OCI-LY1 (cell line): ENCODE measurements around the gene PARP15.

Experiments used
- H2AFZ ChIP-seq: fragments of 200-600 bp; sonication (generic), shearing (Covaris generic); 2 replicates; pipeline ENCODE4 v1.6.0; 2014; ENCODE audit warnings: antibody characterized with exemption, mild to moderate bottlenecking, low read length
- H3F3A ChIP-seq: fragments of 200-600 bp; sonication (generic), shearing (Covaris generic); 2 replicates; pipeline ENCODE4 v1.6.0; 2014; ENCODE audit warnings: mild to moderate bottlenecking, antibody characterized with exemption, low read length, moderate library complexity; ENCODE audit not compliant: insufficient read depth
- H3K27ac ChIP-seq: fragments of 200-600 bp; sonication (generic); 2 replicates; pipeline ENCODE4 v1.5.1; 2014; ENCODE audit warnings: low read length, mixed run types, mild to moderate bottlenecking, low read depth; ENCODE audit not compliant: poor library complexity, severe bottlenecking
- H3K27me3 ChIP-seq: fragments of 200-600 bp; sonication (generic); 2 replicates; pipeline ENCODE4 v1.6.0; 2014; ENCODE audit warnings: antibody characterized with exemption, mild to moderate bottlenecking, low read length, moderate library complexity; ENCODE audit not compliant: insufficient read depth
- H3K36me3 ChIP-seq: fragments of 200-600 bp; sonication (generic); 2 replicates; pipeline ENCODE4 v1.6.1; 2014; ENCODE audit warnings: mild to moderate bottlenecking, antibody characterized with exemption, low read length, moderate library complexity, mixed read lengths; ENCODE audit not compliant: insufficient read depth
- H3K4me1 ChIP-seq: fragments of 200-600 bp; sonication (generic); 2 replicates; pipeline ENCODE4 v1.5.1; 2014; ENCODE audit warnings: mild to moderate bottlenecking, low read length, moderate library complexity; ENCODE audit not compliant: insufficient read depth, severe bottlenecking
- H3K4me2 ChIP-seq: fragments of 200-600 bp; sonication (generic), shearing (Covaris generic); 2 replicates; pipeline ENCODE4 v1.6.1; 2014; ENCODE audit warnings: low read length
- H3K4me3 ChIP-seq: fragments of 200-600 bp; sonication (generic); 2 replicates; pipeline ENCODE4 v1.5.1; 2014; ENCODE audit warnings: low read length, low read depth, mild to moderate bottlenecking, mixed read lengths; ENCODE audit not compliant: poor library complexity, severe bottlenecking
- H3K79me2 ChIP-seq: fragments of 200-600 bp; shearing (Covaris generic); 2 replicates; pipeline ENCODE4 v1.6.1; 2016; ENCODE audit warnings: mixed run types, low read length, mixed read lengths; ENCODE audit not compliant: insufficient read depth
- H3K9ac ChIP-seq: fragments of 200-600 bp; sonication (generic), shearing (Covaris generic); 2 replicates; pipeline ENCODE4 v1.6.1; 2014; ENCODE audit warnings: mild to moderate bottlenecking, low read length, mixed read lengths
- H3K9me2 ChIP-seq: fragments of 200-600 bp; sonication (generic), shearing (Covaris generic); 2 replicates; pipeline ENCODE4 v1.6.1; 2014; ENCODE audit warnings: low read depth, mild to moderate bottlenecking, low read length, mixed read lengths
- H3K9me3 ChIP-seq: fragments of 200-600 bp; shearing (Covaris generic); 2 replicates; pipeline ENCODE4 v1.6.1; 2014; ENCODE audit warnings: low read length, mixed read lengths
- H4K20me1 ChIP-seq: fragments of 200-600 bp; sonication (generic), shearing (Covaris generic); 2 replicates; pipeline ENCODE4 v1.6.0; 2016; ENCODE audit warnings: mild to moderate bottlenecking, low read length; ENCODE audit not compliant: insufficient read depth
- CTCF ChIP-seq: fragments of 200-600 bp; sonication (generic), shearing (Covaris generic); IDR thresholded peaks from 2 replicates; pipeline ENCODE4 v1.5.1; 2017; ENCODE audit warnings: mild to moderate bottlenecking, antibody characterized with exemption, low read length, moderate library complexity, mixed read lengths
- EZH2 ChIP-seq: fragments of 200-600 bp; sonication (generic), shearing (Covaris generic); IDR thresholded peaks from 2 replicates; pipeline ENCODE4 v1.8.0; 2017; ENCODE audit warnings: borderline replicate concordance, mixed run types, mild to moderate bottlenecking, antibody characterized with exemption, low read length, moderate library complexity, mixed read lengths

The PARP15 gene

DNA sequence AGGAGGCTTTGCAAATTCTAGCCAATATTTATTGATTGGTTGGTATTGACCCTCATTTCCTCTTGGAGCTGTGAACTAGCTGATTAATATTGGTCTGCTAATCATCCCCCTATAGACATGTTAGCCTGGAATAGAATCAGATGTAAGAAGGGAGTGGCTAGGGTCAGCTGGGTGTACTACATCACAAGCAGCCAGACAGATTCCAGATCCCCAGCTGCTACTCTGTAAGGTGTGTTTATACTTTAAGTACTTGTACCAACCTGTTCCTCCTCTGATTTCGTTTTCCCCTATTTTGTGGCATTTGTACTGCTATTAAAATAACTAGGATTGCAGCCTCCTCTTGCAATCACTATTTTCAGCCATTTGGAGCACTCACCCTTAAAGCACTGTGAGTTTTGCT, 49.9 kb downstream of the PARP15 start:
- no peaks in the 10 kb centered on the region for H3K27me3 ChIP-seq
- no peak overlapping the region for H3K27ac ChIP-seq
- no peaks in the 10 kb centered on the region for H3K4me1 ChIP-seq
- H3F3A ChIP-seq = no peaks in the 10 kb centered on the region
- H3K36me3 ChIP-seq = no peaks in the 10 kb centered on the region
- H3K9me3 ChIP-seq = no peaks in the 10 kb centered on the region
- H3K9ac ChIP-seq = no peak overlapping the region
- H3K9me2 ChIP-seq = no peaks in the 10 kb centered on the region
- TF ChIP-seq CTCF (no peak), EZH2 (no peak)
- no peaks in the 10 kb centered on the region for H3K79me2 ChIP-seq
- H3K4me3 ChIP-seq = no peak overlapping the region
- H3K4me2 ChIP-seq = no peak overlapping the region
- H4K20me1 ChIP-seq = no peaks in the 10 kb centered on the region
- H2AFZ ChIP-seq = no peak overlapping the region

GRCh38 chr3:122628567-122628966, 51.1 kb downstream of the PARP15 start:
- H4K20me1 ChIP-seq = no peaks in the 10 kb centered on the region
- H3K79me2 ChIP-seq = no peaks in the 10 kb centered on the region
- no peak overlapping the region for H3K9ac ChIP-seq
- no peaks in the 10 kb centered on the region for H3K9me2 ChIP-seq
- H3K27ac ChIP-seq = no peak overlapping the region
- H3K36me3 ChIP-seq = no peaks in the 10 kb centered on the region
- H3K4me3 ChIP-seq = no peak overlapping the region
- H3K27me3 ChIP-seq = no peaks in the 10 kb centered on the region
- H3K4me2 ChIP-seq = no peak overlapping the region
- TF ChIP-seq EZH2 (no peak), CTCF (no peak)
- H3K4me1 ChIP-seq = no peaks in the 10 kb centered on the region
- no peak overlapping the region for H2AFZ ChIP-seq
- H3K9me3 ChIP-seq = no peaks in the 10 kb centered on the region
- no peaks in the 10 kb centered on the region for H3F3A ChIP-seq

DNA sequence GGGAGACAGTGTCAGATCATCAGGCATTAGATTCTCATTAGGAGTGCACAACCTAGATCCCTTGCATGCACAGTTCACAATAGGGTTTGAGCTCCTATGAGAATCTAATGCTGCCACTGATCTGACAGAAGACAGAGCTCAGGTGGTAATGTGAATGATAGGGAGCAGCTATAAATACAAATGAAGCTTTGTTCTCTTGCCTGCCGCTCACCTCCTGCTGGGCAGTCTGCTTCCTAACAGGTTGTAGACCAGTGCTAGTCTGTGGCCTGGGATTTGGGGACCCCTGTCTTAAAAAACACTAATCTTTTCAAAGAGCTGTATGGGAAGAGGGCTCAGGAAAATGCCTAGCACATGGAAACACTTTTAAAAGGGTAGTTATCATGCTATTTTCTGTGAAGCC, 52.3 kb downstream of the PARP15 start:
- Histone ChIP-seq H3K4me3 (no peak overlapping the region), H3K27me3 (no peaks in the 10 kb centered on the region), H3K9ac (no peak overlapping the region), H3F3A (no peaks in the 10 kb centered on the region), H2AFZ (no peak overlapping the region), H3K9me2 (no peaks in the 10 kb centered on the region), H3K4me1 (no peaks in the 10 kb centered on the region), H3K36me3 (no peaks in the 10 kb centered on the region), H3K27ac (no peak overlapping the region), H3K4me2 (no peak overlapping the region), H3K79me2 (no peaks in the 10 kb centered on the region), H4K20me1 (no peaks in the 10 kb centered on the region), H3K9me3 (no peaks in the 10 kb centered on the region)
- no peak for TF ChIP-seq CTCF
- no peak for TF ChIP-seq EZH2
